ENCODE data around the gene TFB1M. TPM values are rescaled to one million over a fixed set of nuclear protein-coding genes. Genes with fewer than 3 reads are reported as not detected.
A peak's percentile ranks its signal among the peaks of the same experiment; 100 is the strongest.

The TFB1M gene
- polyA plus RNA-seq, 2 of the 4 experiments (the other 2 are of a cell fraction), result 9.8 to 19.5 TPM

GRCh38 chr6:155330133-155330734 is 15.9 kb upstream of the TFB1M start:
- 93% methylated on average over 6 of the region's 6 CpGs for WGBS (ENCODE audit: missing lambda C conversion rate)
- ATAC-seq (no peak), FAIRE-seq (no peak), DNase-seq (ENCODE audit: low read depth in 1 of 2, low spot score in 1 of 2) (no peak)
- H3K4me2 ChIP-seq, result no peak overlapping the region
- H3K4me1 ChIP-seq, result peaks cover 14% of the 10 kb centered on the region; the same call in 2 of the 3 replicates
- H3K27ac ChIP-seq, result 0 out of 6 replicates have a peak overlapping the region, but pooled peaks of 1 of the 2 experiments have one; percentile 2
- H3K9me3 ChIP-seq, result no peaks in the 10 kb centered on the region
- no peak for TF ChIP-seq TFCP2L1 (CRISPR knock-in tag; IDR thresholded peaks at IDR 0.05)
- no peak for TF ChIP-seq NR3C1 (IDR thresholded peaks at IDR 0.05)
- TF ChIP-seq HOXA7 (CRISPR knock-in tag; IDR thresholded peaks at IDR 0.05), result no peak
- no peak for TF ChIP-seq EHMT2 (IDR thresholded peaks at IDR 0.05; ENCODE audit: low read depth)
- no peak for TF ChIP-seq ESRRA (IDR thresholded peaks at IDR 0.05; ENCODE audit: borderline replicate concordance, low read length)
- no peak for TF ChIP-seq ELK1 (IDR thresholded peaks at IDR 0.05; ENCODE audit: low read depth, low read length)
- no peak for TF ChIP-seq HEYL (CRISPR knock-in tag; IDR thresholded peaks at IDR 0.05)
- TF ChIP-seq ZNF302 (CRISPR knock-in tag; IDR thresholded peaks at IDR 0.05), result no peak
- no peak for TF ChIP-seq HOXB13 (CRISPR knock-in tag; IDR thresholded peaks at IDR 0.05; ENCODE audit: low read depth)
- no peak for TF ChIP-seq ZC3H11A (IDR thresholded peaks at IDR 0.05)
- no peak for TF ChIP-seq PHF8 (IDR thresholded peaks at IDR 0.05; ENCODE audit: borderline replicate concordance, low read depth)
- TF ChIP-seq JUN (IDR thresholded peaks at IDR 0.05), result no peak
- no peak for TF ChIP-seq BHLHE40 (IDR thresholded peaks at IDR 0.05; ENCODE audit: low read depth, low read length)
- no peak for TF ChIP-seq EP300 (IDR thresholded peaks at IDR 0.05)
- no peak for TF ChIP-seq ZSCAN20 (CRISPR knock-in tag; IDR thresholded peaks at IDR 0.05)
- TF ChIP-seq, protein P1, sequence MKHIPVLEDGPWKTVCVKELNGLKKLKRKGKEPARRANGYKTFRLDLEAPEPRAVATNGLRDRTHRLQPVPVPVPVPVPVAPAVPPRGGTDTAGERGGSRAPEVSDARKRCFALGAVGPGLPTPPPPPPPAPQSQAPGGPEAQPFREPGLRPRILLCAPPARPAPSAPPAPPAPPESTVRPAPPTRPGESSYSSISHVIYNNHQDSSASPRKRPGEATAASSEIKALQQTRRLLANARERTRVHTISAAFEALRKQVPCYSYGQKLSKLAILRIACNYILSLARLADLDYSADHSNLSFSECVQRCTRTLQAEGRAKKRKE (CRISPR knock-in tag; IDR thresholded peaks at IDR 0.05; ENCODE audit: low read depth), result no peak
- TF ChIP-seq, protein P2, sequence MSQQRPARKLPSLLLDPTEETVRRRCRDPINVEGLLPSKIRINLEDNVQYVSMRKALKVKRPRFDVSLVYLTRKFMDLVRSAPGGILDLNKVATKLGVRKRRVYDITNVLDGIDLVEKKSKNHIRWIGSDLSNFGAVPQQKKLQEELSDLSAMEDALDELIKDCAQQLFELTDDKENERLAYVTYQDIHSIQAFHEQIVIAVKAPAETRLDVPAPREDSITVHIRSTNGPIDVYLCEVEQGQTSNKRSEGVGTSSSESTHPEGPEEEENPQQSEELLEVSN (IDR thresholded peaks at IDR 0.05; ENCODE audit: borderline replicate concordance, low read depth), result no peak
- TF ChIP-seq JUNB (IDR thresholded peaks at IDR 0.05), result no peak
- TF ChIP-seq CBX8 (IDR thresholded peaks at IDR 0.05), result no peak
- no peak for TF ChIP-seq RAD21 (conservative IDR thresholded peaks at IDR 0.05 in 1 of 2, IDR thresholded peaks at IDR 0.05 in 1 of 2)
- POLR2A ChIA-PET, result no interaction called here
- CTCF ChIA-PET, result interaction anchor here (0.6 to 1.3 kb wide), 5 partner anchors 17 to 911 kb away, joined by 3 read pairs; no protein-coding TSS in a partner anchor
- H3K4me3 ChIP-seq, result no peak overlapping the region

DNA sequence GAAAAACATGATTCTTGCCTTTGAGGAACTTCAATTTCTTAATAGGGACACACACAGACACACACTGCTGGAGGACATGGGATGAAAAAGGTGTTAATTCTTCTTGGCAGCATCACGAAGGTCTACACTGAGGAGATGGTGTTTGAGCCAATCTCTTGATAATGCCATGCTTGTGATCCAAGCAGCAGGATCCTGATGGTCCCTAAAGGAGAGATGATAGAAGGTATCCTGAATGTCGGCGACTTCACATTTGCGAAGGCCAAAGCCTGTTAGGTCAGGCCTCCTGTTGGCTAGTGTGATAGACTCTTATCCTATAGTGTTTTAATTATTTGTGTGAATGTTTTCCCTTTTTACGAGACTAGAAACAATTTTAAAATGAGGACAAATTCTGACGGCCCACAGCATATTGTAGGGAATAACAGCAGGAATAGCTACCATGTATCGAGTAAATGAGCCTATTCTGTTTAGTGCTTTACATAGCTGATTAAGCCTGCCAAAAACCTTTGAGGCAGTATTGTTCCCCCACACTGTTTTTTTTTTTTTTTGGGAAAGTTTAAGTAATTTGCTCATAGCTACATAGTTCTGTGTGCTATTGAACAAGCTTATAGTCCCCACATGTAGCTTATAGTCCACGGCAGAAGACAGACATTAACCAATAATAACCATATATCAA is 15.3 kb upstream of the TFB1M start:
- H3K9me3 ChIP-seq, result no peaks in the 10 kb centered on the region
- no peak overlapping the region for H3K4me3 ChIP-seq
- no peak overlapping the region for H3K4me2 ChIP-seq
- POLR2A ChIA-PET, result no interaction called here
- 95% methylated on average over 8 of the region's 8 CpGs for WGBS (ENCODE audit: missing lambda C conversion rate)
- no peak for FAIRE-seq
- DNase-seq (ENCODE audit: low read depth in 1 of 2, low spot score in 1 of 2), result no peak
- H3K27ac ChIP-seq, result peak overlapping the region in 1 of 2 experiments; percentile 81; a peak in 1 of 6 replicates
- no peak for TF ChIP-seq HOXA7 (CRISPR knock-in tag; IDR thresholded peaks at IDR 0.05)
- TF ChIP-seq RCOR1 (IDR thresholded peaks at IDR 0.05; ENCODE audit: low read depth, low read length), result no peak
- no peak for TF ChIP-seq RARB (CRISPR knock-in tag; IDR thresholded peaks at IDR 0.05)
- no peak for TF ChIP-seq KDM1A (IDR thresholded peaks at IDR 0.05; ENCODE audit: low read depth)
- TF ChIP-seq GATA3 (IDR thresholded peaks at IDR 0.05; ENCODE audit: borderline replicate concordance), result no peak
- no peak for TF ChIP-seq FOSB (CRISPR knock-in tag; IDR thresholded peaks at IDR 0.05)
- TF ChIP-seq CHD4 (IDR thresholded peaks at IDR 0.05; ENCODE audit: borderline replicate concordance), result no peak
- ATAC-seq, result no peak
- CTCF ChIA-PET, result interaction anchor here (0.6 to 2.7 kb wide), 5 partner anchors 13 to 200 kb away, joined by 3 to 13 read pairs (median 3); no protein-coding TSS in a partner anchor
- peaks cover 14% of the 10 kb centered on the region; the same call in 2 of the 3 replicates for H3K4me1 ChIP-seq

Data from A549 (cell line).